ENCODE results near the gene ACVR2B. TPM values are rescaled to one million over a fixed set of nuclear protein-coding genes. Genes with fewer than 3 reads are reported as not detected.

Gene ACVR2B
- total RNA-seq, 1 donor from 2014 or later, result 56.7 TPM

DNA sequence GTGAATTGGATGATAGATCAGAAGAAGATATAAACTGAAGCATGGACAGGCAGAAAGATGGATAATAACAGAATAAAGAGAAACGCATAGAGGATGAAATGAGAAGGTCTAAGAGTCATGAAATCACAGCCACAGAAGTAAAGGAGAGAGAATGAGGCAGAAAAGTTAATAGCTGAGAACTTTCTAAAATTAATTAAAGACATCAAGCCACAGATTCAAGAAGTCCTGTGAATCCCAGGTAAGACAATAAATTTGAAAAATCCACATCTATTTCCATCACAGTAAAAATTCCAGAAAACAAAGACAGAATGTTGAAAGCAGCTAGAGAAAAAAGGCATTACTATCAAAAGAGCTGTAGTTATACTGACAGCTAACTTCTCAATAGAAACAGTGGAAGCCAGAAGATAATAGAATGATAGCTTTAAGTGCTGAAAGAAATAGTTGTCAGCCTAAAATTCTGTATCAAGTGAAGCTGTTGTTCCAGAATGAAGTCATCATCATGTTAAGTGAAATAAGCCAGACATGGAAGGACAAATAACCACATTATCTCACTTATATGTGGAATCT is 12.0 kb downstream of the ACVR2B start:
- Mint-ChIP-seq H3K4me1 (ENCODE audit: unreplicated experiment) (peaks cover 2% of the 10 kb centered on the region), H3K9me3 (ENCODE audit: unreplicated experiment) (peaks cover 9% of the 10 kb centered on the region), H3K27me3 (ENCODE audit: unreplicated experiment) (no peaks in the 10 kb centered on the region), H3K36me3 (ENCODE audit: low read depth, unreplicated experiment) (peaks cover 19% of the 10 kb centered on the region), H3K4me3 (ENCODE audit: unreplicated experiment) (peak overlapping the region; percentile 39), H3K27ac (ENCODE audit: unreplicated experiment) (peak overlapping the region; percentile 48)
- TF ChIP-seq, protein P1, sequence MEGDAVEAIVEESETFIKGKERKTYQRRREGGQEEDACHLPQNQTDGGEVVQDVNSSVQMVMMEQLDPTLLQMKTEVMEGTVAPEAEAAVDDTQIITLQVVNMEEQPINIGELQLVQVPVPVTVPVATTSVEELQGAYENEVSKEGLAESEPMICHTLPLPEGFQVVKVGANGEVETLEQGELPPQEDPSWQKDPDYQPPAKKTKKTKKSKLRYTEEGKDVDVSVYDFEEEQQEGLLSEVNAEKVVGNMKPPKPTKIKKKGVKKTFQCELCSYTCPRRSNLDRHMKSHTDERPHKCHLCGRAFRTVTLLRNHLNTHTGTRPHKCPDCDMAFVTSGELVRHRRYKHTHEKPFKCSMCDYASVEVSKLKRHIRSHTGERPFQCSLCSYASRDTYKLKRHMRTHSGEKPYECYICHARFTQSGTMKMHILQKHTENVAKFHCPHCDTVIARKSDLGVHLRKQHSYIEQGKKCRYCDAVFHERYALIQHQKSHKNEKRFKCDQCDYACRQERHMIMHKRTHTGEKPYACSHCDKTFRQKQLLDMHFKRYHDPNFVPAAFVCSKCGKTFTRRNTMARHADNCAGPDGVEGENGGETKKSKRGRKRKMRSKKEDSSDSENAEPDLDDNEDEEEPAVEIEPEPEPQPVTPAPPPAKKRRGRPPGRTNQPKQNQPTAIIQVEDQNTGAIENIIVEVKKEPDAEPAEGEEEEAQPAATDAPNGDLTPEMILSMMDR (IDR thresholded peaks at IDR 0.05; ENCODE audit: unreplicated experiment), result no peak
- no peak for DNase-seq (ENCODE audit: low spot score)

DNA sequence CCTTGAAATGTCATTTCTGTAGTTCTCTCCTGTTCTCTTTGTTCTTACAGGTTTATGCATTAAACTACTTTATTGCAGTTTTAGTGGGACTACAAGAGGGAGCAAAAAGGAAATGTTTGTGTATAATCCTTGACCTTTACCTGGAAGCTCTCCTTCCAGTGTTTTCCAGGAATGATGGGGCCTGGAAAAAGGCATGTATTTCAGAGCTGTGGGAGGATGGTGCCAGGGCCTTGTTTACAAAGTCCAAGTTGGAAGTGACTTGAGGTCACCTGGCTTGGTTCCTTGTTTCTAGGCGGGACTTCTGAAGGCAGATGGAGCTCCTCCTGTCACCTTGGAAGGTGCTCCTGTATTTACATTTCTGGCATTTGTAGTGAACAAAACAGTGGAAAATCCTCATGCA is 15.1 kb downstream of the ACVR2B start:
- Mint-ChIP-seq H3K9me3 (ENCODE audit: unreplicated experiment) (peaks cover 9% of the 10 kb centered on the region), H3K4me3 (ENCODE audit: unreplicated experiment) (no peak overlapping the region)

DNA sequence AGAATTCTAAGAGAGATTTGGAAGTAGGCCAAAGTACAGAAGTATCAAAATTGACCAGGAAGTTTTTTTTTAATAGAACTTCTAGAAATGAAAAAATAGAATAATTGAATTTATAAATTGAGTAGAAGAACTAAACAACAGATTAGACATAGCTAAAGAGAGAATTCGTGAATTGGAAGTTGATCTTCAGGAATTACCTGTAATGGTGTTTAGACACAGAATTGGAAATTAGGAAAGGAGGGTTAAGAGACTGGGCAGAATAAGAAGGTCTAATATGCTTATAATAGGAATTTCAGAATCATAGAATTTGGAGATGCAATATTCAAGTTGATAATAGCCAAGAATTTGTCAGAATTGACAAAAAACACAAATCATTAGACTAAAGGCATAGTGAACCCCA is 16.2 kb downstream of the ACVR2B start:
- Mint-ChIP-seq H3K4me3 (ENCODE audit: unreplicated experiment) (peak overlapping the region; percentile 7), H3K27ac (ENCODE audit: unreplicated experiment) (no peak overlapping the region), H3K27me3 (ENCODE audit: unreplicated experiment) (peaks cover 4% of the 10 kb centered on the region), H3K4me1 (ENCODE audit: unreplicated experiment) (peaks cover 4% of the 10 kb centered on the region), H3K36me3 (ENCODE audit: low read depth, unreplicated experiment) (peaks cover 24% of the 10 kb centered on the region), H3K9me3 (ENCODE audit: unreplicated experiment) (peaks cover 9% of the 10 kb centered on the region)
- TF ChIP-seq, protein P1 (IDR thresholded peaks at IDR 0.05; ENCODE audit: unreplicated experiment), result no peak
- no peak for DNase-seq (ENCODE audit: low spot score)

More for the DNA sequence above, 15.1 kb downstream of the ACVR2B start:
- peaks cover 19% of the 10 kb centered on the region for H3K36me3 Mint-ChIP-seq (ENCODE audit: low read depth, unreplicated experiment)
- TF ChIP-seq, protein P1 (IDR thresholded peaks at IDR 0.05; ENCODE audit: unreplicated experiment), result no peak
- no peak for DNase-seq (ENCODE audit: low spot score)
- no peaks in the 10 kb centered on the region for H3K4me1 Mint-ChIP-seq (ENCODE audit: unreplicated experiment)
- no peak overlapping the region for H3K27ac Mint-ChIP-seq (ENCODE audit: unreplicated experiment)
- H3K27me3 Mint-ChIP-seq (ENCODE audit: unreplicated experiment), result peaks cover 3% of the 10 kb centered on the region

DNA sequence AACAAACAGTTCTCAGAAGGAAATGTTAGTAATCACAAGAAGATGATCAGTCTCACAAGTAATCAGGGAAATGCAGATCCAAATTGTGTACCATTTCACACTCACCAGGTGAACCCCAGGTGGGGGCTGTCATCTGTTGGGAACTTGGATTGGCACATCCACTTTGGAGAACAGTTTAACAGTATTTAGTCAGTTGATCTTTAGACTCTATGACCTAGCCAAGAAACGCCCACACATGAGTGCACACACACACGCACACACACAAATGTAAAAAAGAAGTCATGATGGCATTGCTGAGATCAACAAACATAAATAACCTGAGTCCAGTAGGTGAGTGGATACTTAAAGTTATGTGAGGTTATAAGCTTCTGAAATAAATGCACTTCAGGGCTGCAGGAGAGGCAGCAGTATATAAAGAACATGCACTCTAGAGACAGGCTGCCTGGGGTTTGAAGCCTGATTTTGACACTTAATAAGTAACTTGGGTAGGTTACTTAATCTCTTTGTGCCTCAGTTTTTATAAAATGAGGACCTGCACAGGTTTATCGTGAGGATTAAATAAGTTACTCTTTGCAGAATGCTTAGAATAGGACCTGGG is 17.7 kb downstream of the ACVR2B start:
- Mint-ChIP-seq H3K27me3 (ENCODE audit: unreplicated experiment) (peaks cover 4% of the 10 kb centered on the region), H3K4me1 (ENCODE audit: unreplicated experiment) (peaks cover 4% of the 10 kb centered on the region), H3K9me3 (ENCODE audit: unreplicated experiment) (peaks cover 9% of the 10 kb centered on the region), H3K27ac (ENCODE audit: unreplicated experiment) (no peak overlapping the region), H3K36me3 (ENCODE audit: low read depth, unreplicated experiment) (peaks cover 20% of the 10 kb centered on the region), H3K4me3 (ENCODE audit: unreplicated experiment) (no peak overlapping the region)
- no peak for DNase-seq (ENCODE audit: low spot score)
- TF ChIP-seq, protein P1 (IDR thresholded peaks at IDR 0.05; ENCODE audit: unreplicated experiment), result no peak

DNA sequence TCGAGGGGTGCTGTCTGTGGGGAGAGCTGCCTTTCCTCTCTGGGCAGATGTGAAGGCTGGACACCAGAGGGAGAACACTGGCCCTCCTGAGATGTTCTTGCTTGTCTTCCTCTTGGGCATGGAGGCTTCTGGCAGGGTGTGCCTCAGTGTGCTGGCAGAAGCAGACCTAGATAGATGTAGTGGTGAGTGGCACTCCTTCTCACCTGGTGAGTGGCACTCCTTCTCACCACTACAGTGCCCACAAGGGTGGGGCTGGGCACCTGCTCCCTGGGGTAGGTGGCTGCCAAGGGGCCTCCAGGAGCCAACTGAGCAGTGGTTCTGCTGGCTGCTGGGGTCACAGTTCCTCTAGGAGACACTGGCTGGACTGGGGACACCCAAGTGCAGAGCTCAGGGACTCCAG is 18.7 kb downstream of the ACVR2B start:
- H3K9me3 Mint-ChIP-seq (ENCODE audit: unreplicated experiment), result peaks cover 9% of the 10 kb centered on the region
- no peak overlapping the region for H3K4me3 Mint-ChIP-seq (ENCODE audit: unreplicated experiment)
- TF ChIP-seq, protein P1 (IDR thresholded peaks at IDR 0.05; ENCODE audit: unreplicated experiment), result no peak
- peaks cover 15% of the 10 kb centered on the region for H3K36me3 Mint-ChIP-seq (ENCODE audit: low read depth, unreplicated experiment)
- H3K4me1 Mint-ChIP-seq (ENCODE audit: unreplicated experiment), result peaks cover 4% of the 10 kb centered on the region
- H3K27ac Mint-ChIP-seq (ENCODE audit: unreplicated experiment), result no peak overlapping the region
- H3K27me3 Mint-ChIP-seq (ENCODE audit: unreplicated experiment), result peaks cover 4% of the 10 kb centered on the region
- DNase-seq (ENCODE audit: low spot score), result no peak
